ENCODE results near the gene PRTG.

DNA sequence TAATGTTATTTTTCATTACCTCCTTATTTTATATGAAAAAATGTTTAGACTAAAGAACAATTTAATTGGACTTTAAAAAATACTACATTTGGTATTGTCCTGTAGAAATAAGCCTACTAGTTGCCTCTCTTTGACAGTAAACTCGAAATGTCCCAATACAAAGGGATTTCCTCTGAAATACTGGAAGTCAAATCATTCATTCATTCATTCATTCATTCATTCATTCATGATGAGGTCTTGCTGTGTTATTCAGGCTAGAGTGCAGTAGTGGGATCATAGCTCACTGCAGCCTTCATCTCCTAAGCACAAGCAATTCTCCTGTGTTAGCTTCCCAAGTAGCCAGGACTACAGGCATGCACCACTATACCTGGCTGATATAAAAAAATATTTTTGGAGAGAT lies 104.2 kb downstream of the PRTG start:
- TF ChIP-seq POLR2A (IDR thresholded peaks at IDR 0.05) (no peak), POLR2AphosphoS5 (IDR thresholded peaks at IDR 0.05) (no peak), EP300 (IDR thresholded peaks at IDR 0.05) (no peak)
- TF ChIP-seq, protein P1, sequence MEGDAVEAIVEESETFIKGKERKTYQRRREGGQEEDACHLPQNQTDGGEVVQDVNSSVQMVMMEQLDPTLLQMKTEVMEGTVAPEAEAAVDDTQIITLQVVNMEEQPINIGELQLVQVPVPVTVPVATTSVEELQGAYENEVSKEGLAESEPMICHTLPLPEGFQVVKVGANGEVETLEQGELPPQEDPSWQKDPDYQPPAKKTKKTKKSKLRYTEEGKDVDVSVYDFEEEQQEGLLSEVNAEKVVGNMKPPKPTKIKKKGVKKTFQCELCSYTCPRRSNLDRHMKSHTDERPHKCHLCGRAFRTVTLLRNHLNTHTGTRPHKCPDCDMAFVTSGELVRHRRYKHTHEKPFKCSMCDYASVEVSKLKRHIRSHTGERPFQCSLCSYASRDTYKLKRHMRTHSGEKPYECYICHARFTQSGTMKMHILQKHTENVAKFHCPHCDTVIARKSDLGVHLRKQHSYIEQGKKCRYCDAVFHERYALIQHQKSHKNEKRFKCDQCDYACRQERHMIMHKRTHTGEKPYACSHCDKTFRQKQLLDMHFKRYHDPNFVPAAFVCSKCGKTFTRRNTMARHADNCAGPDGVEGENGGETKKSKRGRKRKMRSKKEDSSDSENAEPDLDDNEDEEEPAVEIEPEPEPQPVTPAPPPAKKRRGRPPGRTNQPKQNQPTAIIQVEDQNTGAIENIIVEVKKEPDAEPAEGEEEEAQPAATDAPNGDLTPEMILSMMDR (IDR thresholded peaks at IDR 0.05): no peak
